Neural cell (in vitro differentiated cells): ENCODE data around the gene RERE. TPM values are rescaled to one million over a fixed set of nuclear protein-coding genes. Genes with fewer than 3 reads are reported as not detected.

Experiments used
- H2AFZ ChIP-seq: fragments of 200-600, 300-800 bp; sonication (generic), shearing (Covaris generic); 2 replicates; pipeline ENCODE4 v1.6.0; 2014; ENCODE audit warnings: low read depth, mild to moderate bottlenecking, antibody characterized with exemption, low read length, moderate library complexity
- H3F3A ChIP-seq: fragments of 200-600 bp; shearing (Covaris generic); 2 replicates; pipeline ENCODE4 v1.6.1; 2016; ENCODE audit warnings: mild to moderate bottlenecking, moderate library complexity, mixed read lengths, antibody characterized with exemption, low read length; ENCODE audit not compliant: insufficient read depth, poor library complexity, severe bottlenecking
- H3K27ac ChIP-seq: fragments of 200-600, 300-800 bp; sonication (generic), shearing (Covaris generic); 2 replicates; pipeline ENCODE4 v1.5.1; 2014; ENCODE audit warnings: mild to moderate bottlenecking, low read length, moderate library complexity
- H3K27me3 ChIP-seq: fragments of 300-800, 200-600 bp; sonication (generic), shearing (Covaris generic); 2 replicates; pipeline ENCODE4 v1.6.0; 2014; ENCODE audit warnings: mild to moderate bottlenecking, low read depth, low read length, moderate library complexity; ENCODE audit not compliant: insufficient read depth
- H3K36me3 ChIP-seq: fragments of 300-800, 200-600 bp; sonication (generic), shearing (Covaris generic); 2 replicates; pipeline ENCODE4 v1.5.1; 2014; ENCODE audit warnings: mild to moderate bottlenecking, antibody characterized with exemption, low read length, moderate library complexity; ENCODE audit not compliant: insufficient read depth
- H3K4me2 ChIP-seq: fragments of 300-800, 200-600 bp; sonication (generic), shearing (Covaris generic); 2 replicates; pipeline ENCODE4 v1.6.0; 2014; ENCODE audit warnings: mild to moderate bottlenecking, low read length
- H3K4me3 ChIP-seq: fragments of 300-800, 200-600 bp; sonication (generic), shearing (Covaris generic); 2 replicates; pipeline ENCODE4 v1.5.1; 2014; ENCODE audit warnings: mild to moderate bottlenecking, low read length, moderate library complexity
- H3K79me2 ChIP-seq: fragments of 200-600 bp; shearing (Covaris generic); replicated peaks from 2 replicates; pipeline ENCODE4 v1.6.0; 2014; ENCODE audit warnings: mild to moderate bottlenecking, low read length, moderate library complexity; ENCODE audit not compliant: insufficient read depth
- H3K9ac ChIP-seq: fragments of 300-800, 200-600 bp; sonication (generic), shearing (Covaris generic); 2 replicates; pipeline ENCODE4 v1.6.1; 2016; ENCODE audit warnings: mild to moderate bottlenecking, low read length, mixed read lengths
- H3K9me2 ChIP-seq: fragments of 200-600 bp; shearing (Covaris generic); 2 replicates; pipeline ENCODE4 v1.6.1; 2016; ENCODE audit warnings: mild to moderate bottlenecking, low read length, mixed read lengths; ENCODE audit not compliant: insufficient read depth
- H3K9me3 ChIP-seq: fragments of 200-600, 300-800 bp; sonication (generic), shearing (Covaris generic); 2 replicates; pipeline ENCODE4 v1.6.1; 2016; ENCODE audit warnings: mild to moderate bottlenecking, mixed run types, low read length, moderate library complexity, mixed read lengths
- H4K20me1 ChIP-seq: fragments of 200-600 bp; shearing (Covaris generic); 2 replicates; pipeline ENCODE4 v1.6.1; 2016; ENCODE audit warnings: mild to moderate bottlenecking, mixed run types; ENCODE audit not compliant: insufficient read depth
- EP300 ChIP-seq: fragments of 450-650 bp; conservative IDR thresholded peaks from 2 replicates; pipeline ENCODE4 v1.6.1; 2014; ENCODE audit warnings: antibody characterized with exemption, mild to moderate bottlenecking, moderate library complexity; ENCODE audit not compliant: poor library complexity, severe bottlenecking
- EZH2 ChIP-seq: fragments of 200-600, 300-800 bp; shearing (Covaris generic), sonication (generic); IDR thresholded peaks from 2 replicates; pipeline ENCODE4 v1.6.1; 2014; ENCODE audit warnings: antibody characterized with exemption, low read length, borderline replicate concordance, mild to moderate bottlenecking; ENCODE audit not compliant: insufficient read depth, poor library complexity, severe bottlenecking
- MXI1 ChIP-seq: fragments of 450-650 bp; conservative IDR thresholded peaks from 2 replicates; pipeline ENCODE4 v1.6.1; 2014; ENCODE audit warnings: antibody characterized with exemption, mild to moderate bottlenecking; ENCODE audit not compliant: poor library complexity, severe bottlenecking
- POLR2AphosphoS5 ChIP-seq: IDR thresholded peaks from 2 replicates; pipeline ENCODE4 v1.6.1; 2012
- RAD21 ChIP-seq: fragments of 450-650 bp; conservative IDR thresholded peaks from 2 replicates; pipeline ENCODE4 v1.6.1; 2014; ENCODE audit warnings: antibody characterized with exemption, mild to moderate bottlenecking, moderate library complexity
- SMC3 ChIP-seq: fragments of 450-650 bp; conservative IDR thresholded peaks from 2 replicates; pipeline ENCODE4 v1.6.1; 2014; ENCODE audit warnings: antibody characterized with exemption, mild to moderate bottlenecking, moderate library complexity; ENCODE audit not compliant: poor library complexity
- TAF1 ChIP-seq: IDR thresholded peaks from 2 replicates; pipeline ENCODE4 v1.6.1; 2012; ENCODE audit warnings: low read depth
- polyA plus RNA-seq: library from polyadenylated mRNA; depleted of rRNA; stranded (reverse); fragments of >200 nt; gene quantifications from 2 replicates; pipeline ENCODE4 v1.2.3, GENCODE V29; 2014
- TF ChIP-seq, protein P1 (sequence below): fragments of 450-650 bp; IDR thresholded peaks from 2 replicates; pipeline ENCODE4 v1.5.1; 2014; ENCODE audit warnings: antibody characterized with exemption, mild to moderate bottlenecking, moderate library complexity; ENCODE audit not compliant: poor library complexity, severe bottlenecking
- TF ChIP-seq, protein P2 (sequence below): IDR thresholded peaks from 2 replicates; pipeline ENCODE4 v1.6.1; 2012; ENCODE audit warnings: borderline replicate concordance

The RERE gene
- polyA plus RNA-seq, 1 donor from 2014 or later = 21.0 TPM

DNA sequence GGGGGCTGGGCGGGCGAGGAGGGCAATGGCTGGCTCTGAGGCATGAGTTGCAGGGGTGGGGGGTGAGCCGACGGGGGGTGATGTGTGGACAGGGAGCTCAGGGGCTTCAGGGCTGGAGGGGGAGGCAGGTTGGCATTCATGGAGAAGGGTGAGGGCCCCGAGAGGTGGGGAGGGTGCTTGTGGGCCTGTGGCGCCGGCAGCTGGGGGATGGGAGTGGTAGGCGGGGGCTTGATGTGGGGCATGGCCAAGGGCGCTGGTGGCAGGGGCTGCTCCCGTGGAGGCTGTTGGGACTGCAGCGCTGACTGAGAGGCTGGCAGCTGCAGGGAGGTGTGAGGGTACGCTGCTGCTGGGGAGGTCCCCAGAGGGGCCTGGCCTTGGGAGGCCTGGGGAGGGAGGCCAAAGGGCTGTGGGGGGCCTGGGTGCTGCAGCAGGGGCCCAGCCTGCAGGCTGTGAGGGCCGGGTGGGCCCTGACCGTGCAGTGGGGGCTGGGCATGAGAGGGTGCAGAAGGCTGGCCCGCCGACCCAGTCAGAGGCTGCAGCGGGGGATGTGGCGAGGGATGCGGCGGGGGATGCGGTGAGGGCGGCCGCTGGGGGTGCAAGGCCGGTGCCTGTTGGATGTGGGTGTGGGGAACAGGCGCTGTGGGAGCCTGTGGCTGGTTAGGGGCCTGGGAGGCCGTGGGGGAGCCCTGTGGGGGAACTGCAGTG is 456.8 kb downstream of the RERE start:
- peaks cover 4% of the 10 kb centered on the region for H4K20me1 ChIP-seq
- no peak overlapping the region for H2AFZ ChIP-seq
- no peaks in the 10 kb centered on the region for H3K79me2 ChIP-seq
- no peaks in the 10 kb centered on the region for H3K9me2 ChIP-seq
- no peak overlapping the region for H3K9ac ChIP-seq
- no peaks in the 10 kb centered on the region for H3K27me3 ChIP-seq
- TF ChIP-seq EZH2 = no peak
- TF ChIP-seq, protein P1, sequence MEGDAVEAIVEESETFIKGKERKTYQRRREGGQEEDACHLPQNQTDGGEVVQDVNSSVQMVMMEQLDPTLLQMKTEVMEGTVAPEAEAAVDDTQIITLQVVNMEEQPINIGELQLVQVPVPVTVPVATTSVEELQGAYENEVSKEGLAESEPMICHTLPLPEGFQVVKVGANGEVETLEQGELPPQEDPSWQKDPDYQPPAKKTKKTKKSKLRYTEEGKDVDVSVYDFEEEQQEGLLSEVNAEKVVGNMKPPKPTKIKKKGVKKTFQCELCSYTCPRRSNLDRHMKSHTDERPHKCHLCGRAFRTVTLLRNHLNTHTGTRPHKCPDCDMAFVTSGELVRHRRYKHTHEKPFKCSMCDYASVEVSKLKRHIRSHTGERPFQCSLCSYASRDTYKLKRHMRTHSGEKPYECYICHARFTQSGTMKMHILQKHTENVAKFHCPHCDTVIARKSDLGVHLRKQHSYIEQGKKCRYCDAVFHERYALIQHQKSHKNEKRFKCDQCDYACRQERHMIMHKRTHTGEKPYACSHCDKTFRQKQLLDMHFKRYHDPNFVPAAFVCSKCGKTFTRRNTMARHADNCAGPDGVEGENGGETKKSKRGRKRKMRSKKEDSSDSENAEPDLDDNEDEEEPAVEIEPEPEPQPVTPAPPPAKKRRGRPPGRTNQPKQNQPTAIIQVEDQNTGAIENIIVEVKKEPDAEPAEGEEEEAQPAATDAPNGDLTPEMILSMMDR = no peak
- no peak for TF ChIP-seq TAF1
- TF ChIP-seq MXI1 = no peak
- no peak for TF ChIP-seq EP300
- TF ChIP-seq SMC3 = no peak
- TF ChIP-seq, protein P2, sequence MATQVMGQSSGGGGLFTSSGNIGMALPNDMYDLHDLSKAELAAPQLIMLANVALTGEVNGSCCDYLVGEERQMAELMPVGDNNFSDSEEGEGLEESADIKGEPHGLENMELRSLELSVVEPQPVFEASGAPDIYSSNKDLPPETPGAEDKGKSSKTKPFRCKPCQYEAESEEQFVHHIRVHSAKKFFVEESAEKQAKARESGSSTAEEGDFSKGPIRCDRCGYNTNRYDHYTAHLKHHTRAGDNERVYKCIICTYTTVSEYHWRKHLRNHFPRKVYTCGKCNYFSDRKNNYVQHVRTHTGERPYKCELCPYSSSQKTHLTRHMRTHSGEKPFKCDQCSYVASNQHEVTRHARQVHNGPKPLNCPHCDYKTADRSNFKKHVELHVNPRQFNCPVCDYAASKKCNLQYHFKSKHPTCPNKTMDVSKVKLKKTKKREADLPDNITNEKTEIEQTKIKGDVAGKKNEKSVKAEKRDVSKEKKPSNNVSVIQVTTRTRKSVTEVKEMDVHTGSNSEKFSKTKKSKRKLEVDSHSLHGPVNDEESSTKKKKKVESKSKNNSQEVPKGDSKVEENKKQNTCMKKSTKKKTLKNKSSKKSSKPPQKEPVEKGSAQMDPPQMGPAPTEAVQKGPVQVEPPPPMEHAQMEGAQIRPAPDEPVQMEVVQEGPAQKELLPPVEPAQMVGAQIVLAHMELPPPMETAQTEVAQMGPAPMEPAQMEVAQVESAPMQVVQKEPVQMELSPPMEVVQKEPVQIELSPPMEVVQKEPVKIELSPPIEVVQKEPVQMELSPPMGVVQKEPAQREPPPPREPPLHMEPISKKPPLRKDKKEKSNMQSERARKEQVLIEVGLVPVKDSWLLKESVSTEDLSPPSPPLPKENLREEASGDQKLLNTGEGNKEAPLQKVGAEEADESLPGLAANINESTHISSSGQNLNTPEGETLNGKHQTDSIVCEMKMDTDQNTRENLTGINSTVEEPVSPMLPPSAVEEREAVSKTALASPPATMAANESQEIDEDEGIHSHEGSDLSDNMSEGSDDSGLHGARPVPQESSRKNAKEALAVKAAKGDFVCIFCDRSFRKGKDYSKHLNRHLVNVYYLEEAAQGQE = no peak
- no peak for TF ChIP-seq POLR2AphosphoS5
- no peak for TF ChIP-seq RAD21
- H3K36me3 ChIP-seq = peaks cover 8% of the 10 kb centered on the region
- no peak overlapping the region for H3K4me2 ChIP-seq
- no peak overlapping the region for H3K4me3 ChIP-seq
- no peaks in the 10 kb centered on the region for H3F3A ChIP-seq
- H3K27ac ChIP-seq = no peak overlapping the region
- H3K9me3 ChIP-seq = no peaks in the 10 kb centered on the region

DNA sequence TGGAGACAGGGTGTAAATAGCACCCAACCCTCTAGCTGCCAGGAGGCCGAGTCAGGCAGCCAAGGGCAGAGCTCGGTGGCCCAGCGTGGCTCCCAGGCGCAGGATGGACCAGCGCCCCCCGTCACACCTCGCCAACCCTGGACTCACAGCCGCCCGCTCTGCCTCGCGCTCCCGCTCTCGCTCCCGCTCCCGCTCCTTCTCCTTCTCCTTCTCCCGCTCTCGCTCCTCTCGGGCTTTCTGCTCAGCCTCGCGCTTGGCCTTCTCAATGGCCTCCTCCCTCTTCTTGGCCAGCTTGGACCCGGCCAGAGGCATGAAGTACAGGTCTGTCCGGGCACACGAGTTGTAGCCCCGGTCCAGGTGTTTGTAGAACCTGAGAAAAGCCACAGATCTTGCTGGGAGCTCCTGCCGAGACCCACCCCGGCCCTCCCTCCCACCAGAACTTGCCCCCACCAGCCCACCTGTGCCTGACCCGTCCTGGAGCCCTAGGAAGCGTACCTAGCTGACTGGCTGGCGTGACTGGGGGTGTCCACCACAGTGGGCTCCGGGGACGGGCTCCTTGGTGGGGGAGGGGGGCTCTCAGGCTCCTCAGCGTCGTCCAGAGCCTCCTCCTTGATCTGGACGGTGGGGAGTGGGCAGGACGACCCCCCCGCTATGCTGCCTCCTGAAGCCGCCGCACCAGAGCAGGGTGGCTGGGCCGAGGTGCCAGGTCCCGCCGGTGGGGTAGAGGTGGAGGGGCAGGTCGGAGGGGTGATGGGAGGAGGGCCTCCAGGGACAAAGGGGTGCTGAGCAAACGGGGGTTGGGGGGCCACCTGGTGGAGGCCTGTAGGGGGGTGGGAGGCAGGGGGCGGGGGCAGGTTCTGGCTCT is 457.6 kb downstream of the RERE start:
- H3K9me2 ChIP-seq = no peaks in the 10 kb centered on the region
- H3K9me3 ChIP-seq = no peaks in the 10 kb centered on the region
- H4K20me1 ChIP-seq = peaks cover 4% of the 10 kb centered on the region
- H3F3A ChIP-seq = no peaks in the 10 kb centered on the region
- peaks cover 8% of the 10 kb centered on the region for H3K36me3 ChIP-seq
- H3K79me2 ChIP-seq = no peaks in the 10 kb centered on the region
- no peak overlapping the region for H3K27ac ChIP-seq
- no peak overlapping the region for H3K4me3 ChIP-seq
- no peak overlapping the region for H3K4me2 ChIP-seq
- no peak overlapping the region for H3K9ac ChIP-seq
- TF ChIP-seq TAF1 = no peak
- TF ChIP-seq, protein P1 = no peak
- no peak for TF ChIP-seq SMC3
- TF ChIP-seq, protein P2 = no peak
- TF ChIP-seq POLR2AphosphoS5 = no peak
- no peak for TF ChIP-seq RAD21
- no peak for TF ChIP-seq EZH2
- no peak for TF ChIP-seq MXI1
- TF ChIP-seq EP300 = no peak
- H3K27me3 ChIP-seq = no peaks in the 10 kb centered on the region
- H2AFZ ChIP-seq = no peak overlapping the region
